ENCODE results near the gene S100A16.
"Not testable (repeated sequence)": the region's sequence is repeated elsewhere in the genome, so short reads cannot be mapped to it uniquely, and the experiment has no call there.

Gene S100A16

DNA sequence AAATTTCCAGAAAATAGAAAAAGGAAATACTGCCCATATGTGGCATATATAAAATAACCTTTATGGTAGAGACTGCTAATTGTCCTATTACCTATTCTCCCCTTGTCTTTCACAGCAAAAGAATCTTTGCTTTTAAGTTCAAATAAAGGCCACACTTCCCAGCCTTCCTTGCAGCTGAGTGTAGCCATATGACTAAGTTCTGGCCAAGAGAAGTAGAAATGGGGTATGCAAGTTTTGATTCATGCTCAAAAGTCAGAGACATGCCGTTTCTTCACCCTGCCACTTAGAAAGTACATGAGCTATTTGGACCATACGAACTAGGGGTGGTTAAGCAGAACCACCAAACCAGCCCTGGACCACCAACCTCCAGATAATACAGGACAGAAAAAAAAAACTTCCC lies 29.0 kb downstream of the S100A16 start:
- Histone ChIP-seq H3K27me3 (replicated peaks in 2 of 5; ENCODE audit: control insufficient read depth in 4 of 5, insufficient read depth in 5 of 5, low read length in 4 of 5) (no peaks in the 10 kb centered on the region), H3K4me3 (ENCODE audit: control insufficient read depth in 1 of 7, extremely low read depth in 1 of 7, insufficient read depth in 4 of 7, low read depth in 2 of 7, low read length in 6 of 7) (no peak overlapping the region), H3K4me1 (ENCODE audit: control extremely low read depth in 1 of 4, control insufficient read depth in 4 of 4, insufficient read depth in 4 of 4, low read length in 3 of 4) (no peaks in the 10 kb centered on the region), H3K9me3 (ENCODE audit: control extremely low read depth in 1 of 5, control insufficient read depth in 4 of 5, insufficient read depth in 2 of 5, low read depth in 1 of 5, low read length in 4 of 5) (no peaks in the 10 kb centered on the region), H3K36me3 (ENCODE audit: control insufficient read depth in 4 of 4, insufficient read depth in 4 of 4, low read length in 3 of 4) (no peaks in the 10 kb centered on the region), H3K27ac (ENCODE audit: insufficient read depth in 1 of 2, low read depth in 1 of 2, low read length in 2 of 2, poor library complexity in 1 of 2, severe bottlenecking in 2 of 2) (no peak overlapping the region)
- 90% methylated on average over 2 of the region's 2 CpGs for WGBS (ENCODE audit: insufficient coverage)
- DNase-seq = no peak
- CTCF ChIA-PET = no interaction called here
- POLR2A ChIA-PET = no interaction called here

DNA sequence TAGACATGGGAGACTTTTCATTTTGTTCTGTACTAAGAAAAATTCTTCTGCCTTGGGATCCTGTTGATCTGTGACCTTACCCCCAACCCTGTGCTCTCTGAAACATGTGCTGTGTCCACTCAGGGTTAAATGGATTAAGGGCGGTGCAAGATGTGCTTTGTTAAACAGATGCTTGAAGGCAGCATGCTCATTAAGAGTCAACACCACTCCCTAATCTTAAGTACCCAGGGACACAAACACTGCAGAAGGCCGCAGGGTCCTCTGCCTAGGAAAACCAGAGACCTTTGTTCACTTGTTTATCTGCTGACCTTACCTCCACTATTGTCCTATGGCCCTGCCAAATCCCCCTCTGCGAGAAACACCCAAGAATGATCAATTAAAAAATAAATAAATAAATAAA lies 29.4 kb downstream of the S100A16 start:
- H3K9me3 ChIP-seq (ENCODE audit: control extremely low read depth in 1 of 5, control insufficient read depth in 4 of 5, insufficient read depth in 2 of 5, low read depth in 1 of 5, low read length in 4 of 5); CTCF ChIA-PET; POLR2A ChIA-PET; H3K4me1 ChIP-seq (ENCODE audit: control extremely low read depth in 1 of 4, control insufficient read depth in 4 of 4, insufficient read depth in 4 of 4, low read length in 3 of 4); H3K4me3 ChIP-seq (ENCODE audit: control insufficient read depth in 1 of 7, extremely low read depth in 1 of 7, insufficient read depth in 4 of 7, low read depth in 2 of 7, low read length in 6 of 7); H3K27me3 ChIP-seq (replicated peaks in 2 of 5; ENCODE audit: control insufficient read depth in 4 of 5, insufficient read depth in 5 of 5, low read length in 4 of 5); DNase-seq; H3K27ac ChIP-seq (ENCODE audit: insufficient read depth in 1 of 2, low read depth in 1 of 2, low read length in 2 of 2, poor library complexity in 1 of 2, severe bottlenecking in 2 of 2); H3K36me3 ChIP-seq (ENCODE audit: control insufficient read depth in 4 of 4, insufficient read depth in 4 of 4, low read length in 3 of 4): not testable (repeated sequence)
- WGBS (ENCODE audit: insufficient coverage) = 100% methylated on average over 1 of the region's 3 CpGs

DNA sequence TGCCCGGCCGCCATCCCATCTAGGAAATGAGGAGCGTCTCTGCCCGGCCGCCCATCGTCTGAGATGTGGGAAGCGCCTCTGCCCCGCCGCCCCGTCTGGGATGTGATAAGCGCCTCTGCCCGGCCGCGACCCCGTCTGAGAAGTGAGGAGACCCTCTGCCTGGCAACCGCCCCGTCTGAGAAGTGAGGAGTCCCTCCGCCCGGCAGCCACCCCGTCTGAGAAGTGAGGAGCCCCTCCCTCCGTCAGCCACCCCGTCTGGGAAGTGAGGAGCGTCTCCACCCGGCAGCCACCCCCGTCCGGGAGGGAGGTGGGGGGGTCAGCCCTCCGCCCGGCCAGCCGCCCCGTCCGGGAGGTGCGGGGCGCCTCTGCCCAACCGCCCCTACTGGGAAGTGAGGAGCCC lies 30.1 kb downstream of the S100A16 start:
- H3K4me1 ChIP-seq (ENCODE audit: control extremely low read depth in 1 of 4, control insufficient read depth in 4 of 4, insufficient read depth in 4 of 4, low read length in 3 of 4); DNase-seq; H3K27me3 ChIP-seq (replicated peaks in 2 of 5; ENCODE audit: control insufficient read depth in 4 of 5, insufficient read depth in 5 of 5, low read length in 4 of 5); H3K27ac ChIP-seq (ENCODE audit: insufficient read depth in 1 of 2, low read depth in 1 of 2, low read length in 2 of 2, poor library complexity in 1 of 2, severe bottlenecking in 2 of 2); H3K9me3 ChIP-seq (ENCODE audit: control extremely low read depth in 1 of 5, control insufficient read depth in 4 of 5, insufficient read depth in 2 of 5, low read depth in 1 of 5, low read length in 4 of 5); CTCF ChIA-PET; H3K4me3 ChIP-seq (ENCODE audit: control insufficient read depth in 1 of 7, extremely low read depth in 1 of 7, insufficient read depth in 4 of 7, low read depth in 2 of 7, low read length in 6 of 7); H3K36me3 ChIP-seq (ENCODE audit: control insufficient read depth in 4 of 4, insufficient read depth in 4 of 4, low read length in 3 of 4); POLR2A ChIA-PET: not testable (repeated sequence)
- WGBS (ENCODE audit: insufficient coverage) = 95% methylated on average over 11 of the region's 34 CpGs

DNA sequence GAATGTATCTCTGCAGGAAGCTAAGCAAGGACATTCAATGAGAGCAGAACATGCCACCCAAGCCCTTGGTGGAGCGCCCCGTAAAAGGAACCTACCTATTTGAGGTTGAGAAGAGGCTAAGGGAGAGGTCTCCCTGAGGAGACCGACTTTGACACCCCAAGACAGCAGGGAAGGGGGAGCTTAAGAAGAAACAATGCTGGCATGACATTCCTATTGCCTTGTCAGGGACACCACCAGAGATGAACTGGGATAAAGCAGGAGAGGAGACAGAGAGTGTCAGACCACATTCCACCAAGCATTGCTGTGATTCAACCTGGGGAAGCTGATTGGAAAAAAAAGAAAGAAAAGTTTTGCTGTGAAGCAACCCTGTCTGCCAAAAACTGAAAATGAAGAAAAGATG lies 34.0 kb downstream of the S100A16 start:
- Histone ChIP-seq H3K4me3 (ENCODE audit: control insufficient read depth in 1 of 7, extremely low read depth in 1 of 7, insufficient read depth in 4 of 7, low read depth in 2 of 7, low read length in 6 of 7) (no peak overlapping the region), H3K4me1 (ENCODE audit: control extremely low read depth in 1 of 4, control insufficient read depth in 4 of 4, insufficient read depth in 4 of 4, low read length in 3 of 4) (peaks cover 0 to 2% (median 0%) of the 10 kb centered on the region in 4 experiments), H3K27me3 (replicated peaks in 2 of 5; ENCODE audit: control insufficient read depth in 4 of 5, insufficient read depth in 5 of 5, low read length in 4 of 5) (peaks cover 0 to 8% (median 0%) of the 10 kb centered on the region in 5 experiments), H3K9me3 (ENCODE audit: control extremely low read depth in 1 of 5, control insufficient read depth in 4 of 5, insufficient read depth in 2 of 5, low read depth in 1 of 5, low read length in 4 of 5) (no peaks in the 10 kb centered on the region), H3K36me3 (ENCODE audit: control insufficient read depth in 4 of 4, insufficient read depth in 4 of 4, low read length in 3 of 4) (no peaks in the 10 kb centered on the region), H3K27ac (ENCODE audit: insufficient read depth in 1 of 2, low read depth in 1 of 2, low read length in 2 of 2, poor library complexity in 1 of 2, severe bottlenecking in 2 of 2) (no peak overlapping the region)
- 90% methylated on average over 3 of the region's 3 CpGs for WGBS (ENCODE audit: insufficient coverage)
- ChIA-PET CTCF (interaction anchor here (1.3 to 1.6 kb wide), 2 partner anchors 9 to 36 kb away, joined by 5 read pairs; no protein-coding TSS in a partner anchor), POLR2A (no interaction called here)
- DNase-seq = no peak

DNA sequence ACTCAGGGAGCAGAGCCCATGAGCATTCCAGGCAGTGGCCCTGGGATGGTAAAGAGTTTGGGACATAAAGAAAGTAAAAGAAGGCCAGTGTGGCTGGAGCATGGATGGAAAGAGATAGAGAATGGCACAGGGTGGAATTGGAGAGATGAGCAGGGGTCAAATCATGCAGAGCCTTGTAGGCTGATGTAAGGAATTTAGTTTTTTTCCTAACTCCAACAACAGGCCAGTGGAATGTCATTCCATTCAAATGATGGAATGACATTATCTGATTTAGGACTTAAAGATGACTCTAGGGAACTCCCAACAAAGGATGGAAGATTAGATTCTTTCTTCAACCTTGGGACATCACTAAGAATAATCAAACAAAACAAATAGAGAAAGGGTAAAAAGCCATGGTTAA lies 34.4 kb downstream of the S100A16 start:
- H3K4me1 ChIP-seq (ENCODE audit: control extremely low read depth in 1 of 4, control insufficient read depth in 4 of 4, insufficient read depth in 4 of 4, low read length in 3 of 4) = peaks cover under 1 to 4% (median 1%) of the 10 kb centered on the region in 4 experiments
- CTCF ChIA-PET = interaction anchor here (1.3 to 3.1 kb wide), 6 partner anchors 8 to 52 kb away, joined by 4 to 22 read pairs (median 5); no protein-coding TSS in a partner anchor
- no peak overlapping the region for H3K4me3 ChIP-seq (ENCODE audit: control insufficient read depth in 1 of 7, extremely low read depth in 1 of 7, insufficient read depth in 4 of 7, low read depth in 2 of 7, low read length in 6 of 7)
- no peaks in the 10 kb centered on the region for H3K36me3 ChIP-seq (ENCODE audit: control insufficient read depth in 4 of 4, insufficient read depth in 4 of 4, low read length in 3 of 4)
- POLR2A ChIA-PET = no interaction called here
- H3K27ac ChIP-seq (ENCODE audit: insufficient read depth in 1 of 2, low read depth in 1 of 2, low read length in 2 of 2, poor library complexity in 1 of 2, severe bottlenecking in 2 of 2) = no peak overlapping the region
- no peaks in the 10 kb centered on the region for H3K9me3 ChIP-seq (ENCODE audit: control extremely low read depth in 1 of 5, control insufficient read depth in 4 of 5, insufficient read depth in 2 of 5, low read depth in 1 of 5, low read length in 4 of 5)
- no peak for DNase-seq
- H3K27me3 ChIP-seq (replicated peaks in 2 of 5; ENCODE audit: control insufficient read depth in 4 of 5, insufficient read depth in 5 of 5, low read length in 4 of 5) = peaks cover 0 to 8% (median 0%) of the 10 kb centered on the region in 5 experiments

DNA sequence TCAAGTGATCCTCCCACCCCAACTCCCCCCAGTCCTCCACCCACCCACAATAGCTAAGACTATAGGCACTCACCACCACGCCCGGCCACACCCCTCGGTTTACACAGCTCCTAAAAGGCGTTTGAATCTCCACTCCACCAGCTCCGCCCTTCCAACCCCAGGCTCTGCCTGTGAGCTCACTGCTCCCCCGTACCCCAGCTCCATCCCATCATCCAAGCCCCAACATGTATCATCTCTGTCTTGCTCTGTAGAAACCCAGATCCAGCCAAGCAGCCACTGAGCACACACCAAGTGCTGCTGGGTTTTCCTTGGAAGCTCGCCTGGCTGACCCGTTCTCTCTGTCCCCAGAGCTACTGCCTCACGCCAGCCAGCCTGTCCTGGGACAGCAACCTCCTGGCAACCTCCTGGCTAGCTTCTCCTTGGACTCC lies 35.3 kb downstream of the S100A16 start:
- POLR2A ChIA-PET = no interaction called here
- CTCF ChIA-PET = interaction anchor here (0.8 to 3.1 kb wide), 15 partner anchors 8 to 67 kb away, joined by 3 to 22 read pairs (median 4); partner anchors contain the start of genes S100A13 and S100A14
- Histone ChIP-seq H3K4me3 (ENCODE audit: control insufficient read depth in 1 of 7, extremely low read depth in 1 of 7, insufficient read depth in 4 of 7, low read depth in 2 of 7, low read length in 6 of 7) (no peak overlapping the region), H3K36me3 (ENCODE audit: control insufficient read depth in 4 of 4, insufficient read depth in 4 of 4, low read length in 3 of 4) (no peaks in the 10 kb centered on the region), H3K27me3 (replicated peaks in 2 of 5; ENCODE audit: control insufficient read depth in 4 of 5, insufficient read depth in 5 of 5, low read length in 4 of 5) (peaks cover 0 to 8% (median 0%) of the 10 kb centered on the region in 5 experiments), H3K9me3 (ENCODE audit: control extremely low read depth in 1 of 5, control insufficient read depth in 4 of 5, insufficient read depth in 2 of 5, low read depth in 1 of 5, low read length in 4 of 5) (no peaks in the 10 kb centered on the region), H3K27ac (ENCODE audit: insufficient read depth in 1 of 2, low read depth in 1 of 2, low read length in 2 of 2, poor library complexity in 1 of 2, severe bottlenecking in 2 of 2) (no peak overlapping the region), H3K4me1 (ENCODE audit: control extremely low read depth in 1 of 4, control insufficient read depth in 4 of 4, insufficient read depth in 4 of 4, low read length in 3 of 4) (peaks cover 6 to 13% (median 10%) of the 10 kb centered on the region in 4 experiments)
- no peak for DNase-seq
- WGBS (ENCODE audit: insufficient coverage) = 87% methylated on average over 7 of the region's 9 CpGs

DNA sequence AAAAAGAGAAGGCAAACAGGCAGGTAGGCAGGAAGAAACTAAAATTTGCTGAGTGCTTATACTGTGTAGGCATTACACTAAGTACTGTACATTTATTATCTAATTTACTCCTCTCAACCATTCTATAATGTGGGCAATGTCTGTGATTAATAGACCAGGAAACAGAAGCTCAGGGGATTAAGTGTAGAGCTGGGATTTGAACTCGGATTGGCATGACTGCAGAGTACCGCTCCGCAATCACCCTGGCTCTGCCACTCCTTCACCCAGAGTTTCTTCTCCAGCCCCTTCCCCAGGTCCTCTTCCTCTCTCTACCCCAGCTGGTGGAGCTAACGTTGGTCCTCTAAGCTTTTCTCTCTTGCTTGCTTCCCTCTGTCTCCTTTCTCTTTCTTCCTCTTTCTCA lies 35.8 kb downstream of the S100A16 start:
- ChIA-PET CTCF (interaction anchor here (0.9 to 3.1 kb wide), 15 partner anchors 9 to 95 kb away, joined by 3 to 22 read pairs (median 4); partner anchors contain the start of genes S100A13 and S100A14), POLR2A (no interaction called here)
- Histone ChIP-seq H3K27ac (ENCODE audit: insufficient read depth in 1 of 2, low read depth in 1 of 2, low read length in 2 of 2, poor library complexity in 1 of 2, severe bottlenecking in 2 of 2) (no peak overlapping the region), H3K4me3 (ENCODE audit: control insufficient read depth in 1 of 7, extremely low read depth in 1 of 7, insufficient read depth in 4 of 7, low read depth in 2 of 7, low read length in 6 of 7) (no peak overlapping the region), H3K27me3 (replicated peaks in 2 of 5; ENCODE audit: control insufficient read depth in 4 of 5, insufficient read depth in 5 of 5, low read length in 4 of 5) (peaks cover 0 to 8% (median 0%) of the 10 kb centered on the region in 5 experiments), H3K4me1 (ENCODE audit: control extremely low read depth in 1 of 4, control insufficient read depth in 4 of 4, insufficient read depth in 4 of 4, low read length in 3 of 4) (peaks cover 7 to 15% (median 12%) of the 10 kb centered on the region in 4 experiments), H3K9me3 (ENCODE audit: control extremely low read depth in 1 of 5, control insufficient read depth in 4 of 5, insufficient read depth in 2 of 5, low read depth in 1 of 5, low read length in 4 of 5) (no peaks in the 10 kb centered on the region), H3K36me3 (ENCODE audit: control insufficient read depth in 4 of 4, insufficient read depth in 4 of 4, low read length in 3 of 4) (no peaks in the 10 kb centered on the region)
- 44% methylated on average over 4 of the region's 4 CpGs for WGBS (ENCODE audit: insufficient coverage)
- peak in 2 of 3 donors; percentile 24 to 37 for DNase-seq

All from common myeloid progenitor, CD34-positive (primary cell).